ENCODE results near the gene ELF1. TPM values are rescaled to one million over a fixed set of nuclear protein-coding genes. Genes with fewer than 3 reads are reported as not detected.

The ELF1 gene
- 25.5 to 33.9 TPM (median 31.3 TPM) in 5 replicates for total RNA-seq (2022; extraction: Qiagen RNA extraction; ENCODE audit: low read depth)

GRCh38 chr13:41019011-41019487, at the start of gene ELF1:
Gene ELF1, minus strand, starts transcription at chr13:41019316. Its CDS starts 37,262 bp downstream, at chr13:40982054.

GRCh38 chr13:41061075-41061913, 42.2 kb upstream of the ELF1 start, which contains the start of gene WBP4:
Gene WBP4, plus strand, starts transcription at chr13:41061509. Its CDS starts 165 bp downstream, at chr13:41061674.

Other genes starting within 250 kb of the ELF1 start
- 12.7 to 17.7 TPM (median 13.7 TPM) in 5 replicates for gene MRPS31, start 248.1 kb downstream of the ELF1 start, total RNA-seq (2022; extraction: Qiagen RNA extraction; ENCODE audit: low read depth)
- 14.0 to 20.1 TPM (median 16.3 TPM) in 5 replicates for gene SLC25A15, start 229.7 kb downstream of the ELF1 start, total RNA-seq (2022; extraction: Qiagen RNA extraction; ENCODE audit: low read depth)
- 7.2 to 12.4 TPM (median 8.3 TPM) in 5 replicates for gene WBP4, start 42.2 kb upstream of the ELF1 start, total RNA-seq (2022; extraction: Qiagen RNA extraction; ENCODE audit: low read depth)
- 3.3 to 6.2 TPM (median 4.9 TPM) in 5 replicates for gene KBTBD6, start 113.5 kb upstream of the ELF1 start, total RNA-seq (2022; extraction: Qiagen RNA extraction; ENCODE audit: low read depth)
- gene KBTBD7, start 175.3 kb upstream of the ELF1 start, total RNA-seq (2022; extraction: Qiagen RNA extraction; ENCODE audit: low read depth): 1.7 to 2.9 TPM (median 2.6 TPM) in 5 replicates
- gene MTRF1, start 244.3 kb upstream of the ELF1 start, total RNA-seq (2022; extraction: Qiagen RNA extraction; ENCODE audit: low read depth): 4.3 to 6.2 TPM (median 5.2 TPM) in 5 replicates

Data from A549 treated with ZK216348 at 1 μM for 4 hours (cell line).